Measurements from ENCODE around the gene KRT7.
"Not testable (repeated sequence)": the region's sequence is repeated elsewhere in the genome, so short reads cannot be mapped to it uniquely, and the experiment has no call there.

The KRT7 gene

GRCh38 chr12:52286857-52287785 lies 54.1 kb downstream of the KRT7 start:
- not testable (repeated sequence) for H3K4me1 ChIP-seq (ENCODE audit: insufficient read depth, low read length, severe bottlenecking); H3K27ac ChIP-seq (ENCODE audit: low read depth, low read length, poor library complexity, severe bottlenecking); H3K4me2 ChIP-seq (ENCODE audit: low read length); H3K4me3 ChIP-seq (ENCODE audit: low read depth, low read length, poor library complexity, severe bottlenecking); H4K20me1 ChIP-seq (ENCODE audit: insufficient read depth, low read length); H3K36me3 ChIP-seq (ENCODE audit: insufficient read depth, low read length); H2AFZ ChIP-seq (ENCODE audit: low read length); H3K9me2 ChIP-seq (ENCODE audit: low read depth, low read length); H3K9ac ChIP-seq (ENCODE audit: low read length); H3K79me2 ChIP-seq (ENCODE audit: insufficient read depth, low read length); H3K9me3 ChIP-seq (ENCODE audit: low read length); H3K27me3 ChIP-seq (ENCODE audit: insufficient read depth, low read length); H3F3A ChIP-seq (ENCODE audit: insufficient read depth, low read length)
- TF ChIP-seq CTCF (IDR thresholded peaks at IDR 0.05; ENCODE audit: low read length) = peak; percentile 14; the same call in 1 of the 2 replicates

- H3K4me3 ChIP-seq (ENCODE audit: low read depth, low read length, poor library complexity, severe bottlenecking); H3K9ac ChIP-seq (ENCODE audit: low read length); H3K27me3 ChIP-seq (ENCODE audit: insufficient read depth, low read length); H3K79me2 ChIP-seq (ENCODE audit: insufficient read depth, low read length); H3K36me3 ChIP-seq (ENCODE audit: insufficient read depth, low read length); H3K27ac ChIP-seq (ENCODE audit: low read depth, low read length, poor library complexity, severe bottlenecking); H2AFZ ChIP-seq (ENCODE audit: low read length); H3K9me2 ChIP-seq (ENCODE audit: low read depth, low read length); H3K4me2 ChIP-seq (ENCODE audit: low read length); H4K20me1 ChIP-seq (ENCODE audit: insufficient read depth, low read length); H3K4me1 ChIP-seq (ENCODE audit: insufficient read depth, low read length, severe bottlenecking); H3K9me3 ChIP-seq (ENCODE audit: low read length); H3F3A ChIP-seq (ENCODE audit: insufficient read depth, low read length): not testable (repeated sequence)
Observed at GRCh38 chr12:52287816-52288805, 55.1 kb downstream of the KRT7 start.

- not testable (repeated sequence) for H4K20me1 ChIP-seq (ENCODE audit: insufficient read depth, low read length); H3K27me3 ChIP-seq (ENCODE audit: insufficient read depth, low read length); H3K9me3 ChIP-seq (ENCODE audit: low read length); H3K27ac ChIP-seq (ENCODE audit: low read depth, low read length, poor library complexity, severe bottlenecking); H3K79me2 ChIP-seq (ENCODE audit: insufficient read depth, low read length); H3K9me2 ChIP-seq (ENCODE audit: low read depth, low read length); H3F3A ChIP-seq (ENCODE audit: insufficient read depth, low read length); H3K4me3 ChIP-seq (ENCODE audit: low read depth, low read length, poor library complexity, severe bottlenecking); H3K36me3 ChIP-seq (ENCODE audit: insufficient read depth, low read length); H3K4me2 ChIP-seq (ENCODE audit: low read length); H3K4me1 ChIP-seq (ENCODE audit: insufficient read depth, low read length, severe bottlenecking); H2AFZ ChIP-seq (ENCODE audit: low read length); H3K9ac ChIP-seq (ENCODE audit: low read length)
Observed at GRCh38 chr12:52290483-52291134, 57.6 kb downstream of the KRT7 start.

GRCh38 chr12:52291267-52291935 lies 58.4 kb downstream of the KRT7 start, which contains the start of gene KRT81:
TSS of gene KRT81 (minus strand) at chr12:52291534. CDS start at chr12:52291465, 69 bp downstream.
- Histone ChIP-seq H4K20me1 (ENCODE audit: insufficient read depth, low read length) (no peaks in the 10 kb centered on the region), H3K9ac (ENCODE audit: low read length) (no peak within 1 kb of the TSS), H3K9me2 (ENCODE audit: low read depth, low read length) (no peaks in the 10 kb centered on the region), H3K4me3 (ENCODE audit: low read depth, low read length, poor library complexity, severe bottlenecking) (no peak within 1 kb of the TSS), H3K4me2 (ENCODE audit: low read length) (no peak within 1 kb of the TSS), H3K79me2 (ENCODE audit: insufficient read depth, low read length) (no peaks in the 10 kb centered on the region), H3K36me3 (ENCODE audit: insufficient read depth, low read length) (no peaks in the 10 kb centered on the region), H2AFZ (ENCODE audit: low read length) (no peak within 1 kb of the TSS), H3K27ac (ENCODE audit: low read depth, low read length, poor library complexity, severe bottlenecking) (no peak within 1 kb of the TSS), H3K4me1 (ENCODE audit: insufficient read depth, low read length, severe bottlenecking) (no peaks in the 10 kb centered on the region), H3K27me3 (ENCODE audit: insufficient read depth, low read length) (no peaks in the 10 kb centered on the region), H3K9me3 (ENCODE audit: low read length) (no peaks in the 10 kb centered on the region), H3F3A (ENCODE audit: insufficient read depth, low read length) (no peaks in the 10 kb centered on the region)
- TF ChIP-seq EZH2 (IDR thresholded peaks at IDR 0.05; ENCODE audit: borderline replicate concordance, low read length) = no peak
- TF ChIP-seq CTCF (IDR thresholded peaks at IDR 0.05; ENCODE audit: low read length) = no peak

All from OCI-LY1 (cell line).